Mesendoderm (in vitro differentiated cells): ENCODE data around the gene CLSTN2.

ENCODE experiments used
- DNase-seq: peaks from one replicate; pipeline ENCODE4 v3.0.0; 2013
- H2AK5ac ChIP-seq: 2 replicates; pipeline ENCODE4 v1.6.1; 2013; ENCODE audit warnings: low read length, inconsistent platforms
- H2BK120ac ChIP-seq: 2 replicates; pipeline ENCODE4 v1.6.1; 2013; ENCODE audit warnings: low read depth, mild to moderate bottlenecking, low read length, moderate library complexity, mixed read lengths
- H2BK15ac ChIP-seq: replicated peaks from 2 replicates; pipeline ENCODE4 v1.6.1; 2013; ENCODE audit warnings: low read depth, mild to moderate bottlenecking, moderate library complexity
- H2BK5ac ChIP-seq: 2 replicates; pipeline ENCODE4 v1.6.1; 2013; ENCODE audit warnings: low read length, inconsistent platforms
- H3K18ac ChIP-seq: 2 replicates; pipeline ENCODE4 v1.6.1; 2013; ENCODE audit warnings: mild to moderate bottlenecking, low read length, mixed read lengths
- H3K23ac ChIP-seq: one replicate; pipeline ENCODE4 v1.6.1; 2013; ENCODE audit warnings: low read length
- H3K27ac ChIP-seq: 2 replicates; pipeline ENCODE4 v1.5.1; 2013; ENCODE audit warnings: low read depth, mild to moderate bottlenecking, inconsistent platforms, low read length, moderate library complexity
- H3K27me3 ChIP-seq: 2 replicates; pipeline ENCODE4 v1.6.1; 2013; ENCODE audit warnings: low read length, control low read depth, mild to moderate bottlenecking, inconsistent platforms; ENCODE audit not compliant: insufficient read depth, poor library complexity
- H3K36me3 ChIP-seq: 2 replicates; pipeline ENCODE4 v1.6.1; 2013; ENCODE audit warnings: low read length, inconsistent platforms; ENCODE audit not compliant: control insufficient read depth, insufficient read depth
- H3K4ac ChIP-seq: one replicate; pipeline ENCODE4 v1.6.1; 2013; ENCODE audit warnings: low read depth, mild to moderate bottlenecking, low read length, moderate library complexity
- H3K4me1 ChIP-seq: 2 replicates; pipeline ENCODE4 v1.6.1; 2013; ENCODE audit warnings: low read depth, low read length, inconsistent platforms; ENCODE audit not compliant: control insufficient read depth
- H3K4me2 ChIP-seq: 2 replicates; pipeline ENCODE4 v1.6.1; 2013; ENCODE audit warnings: low read length
- H3K4me3 ChIP-seq: 2 replicates; pipeline ENCODE4 v1.5.1; 2013; ENCODE audit warnings: mild to moderate bottlenecking, low read length
- H3K56ac ChIP-seq: one replicate; pipeline ENCODE4 v1.6.1; 2013; ENCODE audit warnings: low read length
- H3K79me1 ChIP-seq: 2 replicates; pipeline ENCODE4 v1.6.1; 2013; ENCODE audit warnings: low read length, inconsistent platforms
- H3K79me2 ChIP-seq: 2 replicates; pipeline ENCODE4 v1.6.1; 2013; ENCODE audit warnings: mild to moderate bottlenecking, low read length; ENCODE audit not compliant: control insufficient read depth, insufficient read depth
- H3K9ac ChIP-seq: 2 replicates; pipeline ENCODE4 v1.6.1; 2013; ENCODE audit warnings: low read length, inconsistent platforms
- H4K5ac ChIP-seq: one replicate; pipeline ENCODE4 v1.6.1; 2013; ENCODE audit warnings: low read length
- H4K8ac ChIP-seq: one replicate; pipeline ENCODE4 v1.6.1; 2013; ENCODE audit warnings: low read depth, mild to moderate bottlenecking, control low read depth, low read length, moderate library complexity
- WGBS: extraction: QIAGEN DNeasy Blood & Tissue Kit; methylation state at CpG from one replicate; pipeline ENCODE4 v1.1.7; 2013; ENCODE audit warnings: low lambda C conversion rate, missing lambda C conversion rate; ENCODE audit not compliant: insufficient coverage; ENCODE audit errors: extremely low coverage; 5-methylcytosine and 5-hydroxymethylcytosine counted together

The CLSTN2 gene

GRCh38 chr3:140363801-140364200 lies 428.8 kb downstream of the CLSTN2 start:
- H3K56ac ChIP-seq = no peak overlapping the region
- H2BK5ac ChIP-seq = no peak overlapping the region
- H3K27ac ChIP-seq = no peak overlapping the region
- no peak overlapping the region for H2AK5ac ChIP-seq
- no peak overlapping the region for H3K23ac ChIP-seq
- H2BK15ac ChIP-seq = no peak overlapping the region
- no peak overlapping the region for H3K4ac ChIP-seq
- no peak overlapping the region for H2BK120ac ChIP-seq
- H3K18ac ChIP-seq = no peak overlapping the region
- no peak overlapping the region for H4K8ac ChIP-seq
- H3K4me2 ChIP-seq = no peak overlapping the region
- H3K27me3 ChIP-seq = no peaks in the 10 kb centered on the region
- no peak overlapping the region for H4K5ac ChIP-seq
- H3K4me1 ChIP-seq = no peaks in the 10 kb centered on the region
- H3K79me1 ChIP-seq = no peaks in the 10 kb centered on the region
- no peak overlapping the region for H3K9ac ChIP-seq
- no peaks in the 10 kb centered on the region for H3K36me3 ChIP-seq
- H3K79me2 ChIP-seq = no peaks in the 10 kb centered on the region
- H3K4me3 ChIP-seq = no peak overlapping the region
- WGBS = no CpG with 5 or more reads among the region's 6 CpGs
- DNase-seq = no peak

DNA sequence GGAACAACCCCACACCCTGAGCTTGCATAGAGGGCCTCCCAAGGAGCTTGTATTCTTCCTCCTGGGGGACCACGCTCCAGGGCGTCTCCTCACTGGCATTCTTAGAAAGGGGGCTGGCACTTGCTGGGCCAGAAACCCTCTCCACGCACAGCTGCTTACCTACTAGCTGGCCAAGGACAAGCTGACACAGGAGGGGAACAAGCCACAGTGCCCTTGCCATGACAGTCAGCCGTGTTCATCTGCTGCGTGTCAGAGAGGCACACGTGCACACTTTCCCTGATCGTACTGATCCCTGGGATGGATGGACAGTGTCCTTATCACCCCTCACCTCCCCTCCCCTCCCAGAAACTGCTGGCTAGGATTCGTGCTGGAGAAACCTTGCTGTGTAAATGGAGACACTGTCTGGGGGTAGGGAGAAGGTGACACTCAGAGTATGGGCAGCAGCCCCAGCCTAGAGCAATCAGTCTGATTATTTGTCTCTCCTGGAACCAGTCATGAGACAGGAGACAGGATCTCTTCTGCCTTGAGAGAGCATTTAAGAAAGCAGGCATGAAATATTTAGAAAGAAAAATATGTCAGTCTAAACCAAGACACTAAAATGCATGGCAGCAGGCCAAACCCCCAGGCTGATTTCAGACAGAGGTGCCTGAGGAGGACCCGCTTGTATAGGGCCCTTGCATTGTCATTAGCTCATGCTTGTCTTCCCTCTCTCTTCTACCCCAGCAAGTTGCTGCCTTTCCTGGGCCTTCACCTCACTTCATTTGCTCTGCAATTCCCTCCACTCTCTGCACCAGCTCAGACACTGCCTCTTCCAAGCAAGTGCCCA lies 431.1 kb downstream of the CLSTN2 start:
- H3K27me3 ChIP-seq = no peaks in the 10 kb centered on the region
- H3K79me1 ChIP-seq = no peaks in the 10 kb centered on the region
- no peak overlapping the region for H3K4me2 ChIP-seq
- no peak overlapping the region for H3K56ac ChIP-seq
- no peak overlapping the region for H3K27ac ChIP-seq
- no peak overlapping the region for H3K4ac ChIP-seq
- H3K23ac ChIP-seq = no peak overlapping the region
- H3K36me3 ChIP-seq = no peaks in the 10 kb centered on the region
- WGBS = no CpG with 5 or more reads among the region's 9 CpGs
- H2BK15ac ChIP-seq = no peak overlapping the region
- H3K9ac ChIP-seq = no peak overlapping the region
- no peak overlapping the region for H2AK5ac ChIP-seq
- H3K4me3 ChIP-seq = no peak overlapping the region
- H4K5ac ChIP-seq = no peak overlapping the region
- H3K79me2 ChIP-seq = no peaks in the 10 kb centered on the region
- DNase-seq = no peak
- H3K18ac ChIP-seq = no peak overlapping the region
- H2BK5ac ChIP-seq = no peak overlapping the region
- H3K4me1 ChIP-seq = no peaks in the 10 kb centered on the region
- H2BK120ac ChIP-seq = no peak overlapping the region
- no peak overlapping the region for H4K8ac ChIP-seq

DNA sequence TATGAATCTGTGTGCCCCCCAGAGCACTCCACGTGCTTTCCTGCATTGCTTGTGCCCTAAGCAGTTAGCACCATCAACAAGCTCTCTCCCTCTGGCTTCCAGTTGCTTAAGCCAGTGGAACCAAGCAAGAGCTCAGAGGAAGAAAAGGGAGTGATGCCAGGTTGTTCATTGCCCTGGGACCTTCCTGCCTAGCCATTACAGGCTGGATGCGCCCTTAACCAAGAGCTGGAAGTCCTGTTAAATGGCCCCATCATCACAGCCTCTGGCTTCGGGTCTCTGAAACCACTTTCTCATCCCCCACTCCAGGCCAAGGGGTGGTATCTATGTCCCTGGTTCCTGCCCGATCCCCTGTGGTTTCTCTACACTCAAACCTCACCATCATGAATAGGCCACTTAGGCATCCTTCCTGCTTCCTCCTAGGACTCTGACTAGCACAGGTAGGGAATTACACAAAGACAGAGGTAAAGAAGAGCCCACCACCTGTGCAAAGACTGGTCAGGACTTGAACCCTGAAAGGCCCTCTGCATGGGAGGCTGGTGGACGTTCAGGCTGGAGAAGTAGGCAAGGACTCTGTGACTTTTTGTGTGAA lies 433.3 kb downstream of the CLSTN2 start:
- Histone ChIP-seq H2BK15ac (no peak overlapping the region), H3K23ac (no peak overlapping the region), H2BK5ac (no peak overlapping the region), H4K8ac (no peak overlapping the region), H3K79me1 (no peaks in the 10 kb centered on the region), H3K27me3 (no peaks in the 10 kb centered on the region), H3K56ac (no peak overlapping the region), H3K79me2 (no peaks in the 10 kb centered on the region), H4K5ac (no peak overlapping the region), H2BK120ac (no peak overlapping the region), H3K27ac (no peak overlapping the region), H3K4me1 (no peaks in the 10 kb centered on the region), H3K4me3 (no peak overlapping the region), H2AK5ac (no peak overlapping the region), H3K9ac (no peak overlapping the region), H3K36me3 (no peaks in the 10 kb centered on the region), H3K4me2 (no peak overlapping the region), H3K18ac (no peak overlapping the region), H3K4ac (no peak overlapping the region)
- DNase-seq = no peak
- WGBS = no CpG with 5 or more reads among the region's 5 CpGs

DNA sequence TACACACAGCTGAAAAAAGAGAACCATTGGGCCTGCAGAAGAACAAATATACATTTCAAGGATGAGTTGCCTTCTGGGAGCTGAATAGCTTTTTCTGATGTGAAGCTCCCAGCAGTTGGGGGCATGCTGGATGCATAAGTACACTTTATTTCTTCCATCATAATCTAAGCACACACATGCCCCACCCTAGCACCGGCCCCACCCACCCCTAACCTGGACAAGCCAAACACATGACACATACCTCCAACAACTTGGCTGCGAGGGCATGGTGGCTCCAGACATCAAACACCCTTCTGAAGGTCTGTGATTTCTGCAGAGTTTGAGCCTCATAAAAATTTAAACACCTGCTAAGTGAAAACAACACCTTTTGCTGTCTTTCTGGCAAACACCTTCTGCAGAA lies 435.7 kb downstream of the CLSTN2 start:
- Histone ChIP-seq H4K5ac (no peak overlapping the region), H4K8ac (no peak overlapping the region), H3K4me1 (no peaks in the 10 kb centered on the region), H3K27me3 (no peaks in the 10 kb centered on the region), H3K79me2 (no peaks in the 10 kb centered on the region), H2BK5ac (no peak overlapping the region), H3K56ac (no peak overlapping the region), H3K4ac (no peak overlapping the region), H3K36me3 (no peaks in the 10 kb centered on the region), H3K4me3 (no peak overlapping the region), H2BK120ac (no peak overlapping the region), H3K23ac (no peak overlapping the region), H3K27ac (no peak overlapping the region), H3K18ac (no peak overlapping the region), H3K4me2 (no peak overlapping the region), H2BK15ac (no peak overlapping the region), H2AK5ac (no peak overlapping the region), H3K79me1 (no peaks in the 10 kb centered on the region), H3K9ac (no peak overlapping the region)
- DNase-seq = peak; percentile 28
- no CpG with 5 or more reads among the region's 2 CpGs for WGBS

GRCh38 chr3:140373234-140373633 lies 438.2 kb downstream of the CLSTN2 start:
- no peak overlapping the region for H3K27ac ChIP-seq
- no peak overlapping the region for H3K9ac ChIP-seq
- H3K36me3 ChIP-seq = no peaks in the 10 kb centered on the region
- no peak overlapping the region for H3K23ac ChIP-seq
- H3K79me2 ChIP-seq = no peaks in the 10 kb centered on the region
- H4K5ac ChIP-seq = no peak overlapping the region
- no peak overlapping the region for H2AK5ac ChIP-seq
- no peak overlapping the region for H2BK120ac ChIP-seq
- H3K18ac ChIP-seq = no peak overlapping the region
- WGBS = no CpG with 5 or more reads among the region's 1 CpG
- no peak overlapping the region for H3K56ac ChIP-seq
- H3K4ac ChIP-seq = no peak overlapping the region
- H3K79me1 ChIP-seq = no peaks in the 10 kb centered on the region
- no peaks in the 10 kb centered on the region for H3K4me1 ChIP-seq
- H3K4me3 ChIP-seq = no peak overlapping the region
- H2BK5ac ChIP-seq = no peak overlapping the region
- H4K8ac ChIP-seq = no peak overlapping the region
- DNase-seq = no peak
- H3K27me3 ChIP-seq = no peaks in the 10 kb centered on the region
- H2BK15ac ChIP-seq = no peak overlapping the region
- no peak overlapping the region for H3K4me2 ChIP-seq
